K562 (cell line): ENCODE results near the gene BNIPL. TPM values are rescaled to one million over a fixed set of nuclear protein-coding genes. Genes with fewer than 3 reads are reported as not detected.

Source experiments
- BRD4 ChIP-seq: fragments of 200-600 bp; sonication (generic); IDR thresholded peaks from 2 replicates; pipeline ENCODE4 v1.6.1; 2017; ENCODE audit warnings: inconsistent platforms
- DMBX1 ChIP-seq: fragments of 250-450 bp; sonication (Bioruptor Pico); IDR thresholded peaks from 2 replicates; pipeline ENCODE4 v1.8.0; 2022; ENCODE audit warnings: inconsistent platforms, mild to moderate bottlenecking, moderate library complexity, borderline replicate concordance
- ETV1 ChIP-seq: fragments of 450-650 bp; conservative IDR thresholded peaks from 2 replicates; pipeline ENCODE4 v1.6.1; 2016; ENCODE audit warnings: missing genetic modification characterization, control low read depth, low read depth, missing compliant biosample characterization
- FOXP4 ChIP-seq: sonication (generic); formaldehyde crosslinking; IDR thresholded peaks from 2 replicates; pipeline ENCODE4 v1.8.0; 2022; ENCODE audit warnings: mild to moderate bottlenecking, missing genetic modification reagents, borderline replicate concordance
- NONO ChIP-seq, 2 experiments: fragments of 200-400 bp in 1 of 2; fragments of 450-650 bp in 1 of 2; formaldehyde crosslinking in 1 of 2; IDR thresholded peaks; 2 replicates each; pipeline ENCODE4 v1.6.1; 2017; ENCODE audit warnings: low read depth in 2 of 2, mild to moderate bottlenecking in 2 of 2, moderate library complexity in 2 of 2, low read length in 1 of 2
- SRSF3 ChIP-seq: fragments of 200-400 bp; formaldehyde crosslinking; IDR thresholded peaks from 2 replicates; pipeline ENCODE4 v1.6.1; 2016; ENCODE audit warnings: mild to moderate bottlenecking, low read length, moderate library complexity; ENCODE audit not compliant: insufficient read depth
- U2AF2 ChIP-seq: fragments of 200-400 bp; formaldehyde crosslinking; optimal IDR thresholded peaks from 2 replicates; pipeline ENCODE3; 2017; ENCODE audit warnings: low read depth, mild to moderate bottlenecking, low read length
- XRCC4 ChIP-seq: IDR thresholded peaks from one replicate; pipeline ENCODE4 v1.6.1; 2011; ENCODE audit not compliant: insufficient read depth, insufficient read length; ENCODE audit errors: extremely low read depth
- ZBTB26 ChIP-seq: fragments of 450-650 bp; formaldehyde crosslinking; IDR thresholded peaks from 2 replicates; pipeline ENCODE4 v1.4.0; 2022; ENCODE audit warnings: missing genetic modification characterization
- ZFP36 ChIP-seq: fragments of 150-350 bp; IDR thresholded peaks from 2 replicates; pipeline ENCODE4 v1.6.1; 2018; ENCODE audit warnings: low read length, low read depth; ENCODE audit not compliant: partially characterized antibody
- ZKSCAN1 ChIP-seq: fragments of 150-350 bp; IDR thresholded peaks from 2 replicates; pipeline ENCODE4 v1.6.1; 2016; ENCODE audit warnings: low read depth, low read length
- ZMIZ1 ChIP-seq, 2 experiments: fragments of 150-350 bp in 1 of 2; IDR thresholded peaks; 2 replicates each; pipeline ENCODE4 v1.6.1; 2012 to 2016; ENCODE audit warnings: low read depth in 2 of 2, low read length in 2 of 2, mild to moderate bottlenecking in 1 of 2, moderate library complexity in 1 of 2
- ZNF174 ChIP-seq: fragments of 250-450 bp; sonication (Bioruptor Pico); IDR thresholded peaks from 2 replicates; pipeline ENCODE4 v1.4.0; 2020; ENCODE audit warnings: mild to moderate bottlenecking
- ZNF41 ChIP-seq: fragments of 250-450 bp; sonication (Bioruptor Pico); conservative IDR thresholded peaks from 2 replicates; pipeline ENCODE4 v1.4.0; 2020; ENCODE audit warnings: mild to moderate bottlenecking
- ZNF436 ChIP-seq: fragments of 250-450, 450-650 bp; sonication (Bioruptor Pico); formaldehyde crosslinking; IDR thresholded peaks from 2 replicates; pipeline ENCODE4 v1.7.0; 2020; ENCODE audit warnings: mild to moderate bottlenecking
- ZNF644 ChIP-seq: fragments of 200-800 bp; sonication (Bioruptor generic); IDR thresholded peaks from 2 replicates; pipeline ENCODE4 v1.6.1; 2016; ENCODE audit warnings: low read depth, missing genetic modification characterization, missing compliant biosample characterization
- ZNF766 ChIP-seq: fragments of 200-800 bp; sonication (Bioruptor generic); conservative IDR thresholded peaks from 2 replicates; pipeline ENCODE4 v1.6.1; 2016; ENCODE audit warnings: missing genetic modification characterization, missing compliant biosample characterization
- polyA plus RNA-seq, 8 experiments: library from polyadenylated mRNA; depleted of rRNA in 4 of 8; stranded (reverse) in 5 of 8; unstranded in 3 of 8; fragments of >200 nt; fragmentation: Nextera tagmentation in 2 of 8; fragmentation: Illumina TruSeq in 1 of 8; extraction: Ambion mirVana in 2 of 8; extraction: Trizol in 1 of 8; gene quantifications; 2 replicates each; pipeline versions ENCODE4 v1.2.1 to v1.2.3, GENCODE V29; 2011 to 2014; ENCODE audit warnings: inconsistent platforms in 1 of 8, missing spikeins in 1 of 8
- total RNA-seq, 7 experiments: library from RNA; depleted of rRNA in 6 of 7; stranded (reverse); fragments of >200 nt in 6 of 7; fragmentation: Illumina TruSeq in 2 of 7; extraction: Trizol in 2 of 7; gene quantifications; 2 replicates each; pipeline versions ENCODE4 v1.2.1 to v1.2.3, GENCODE V29; 2011 to 2021; ENCODE audit warnings: low replicate concordance in 1 of 7
- TF ChIP-seq, protein P1 (sequence below): fragments of 450-650 bp; formaldehyde crosslinking; IDR thresholded peaks from 2 replicates; pipeline ENCODE4 v1.4.0; 2022; ENCODE audit warnings: missing genetic modification characterization
- TF ChIP-seq, protein P2 (sequence below): fragments of 450-650 bp; IDR thresholded peaks from 2 replicates; pipeline ENCODE4 v1.6.1; 2016

Gene BNIPL
- total and polyA plus RNA-seq, 9 of the 15 experiments (the other 6 are each of a cell fraction or from before 2014, with no cell fraction given): 0.08 to 1.4 (median 0.68) TPM

DNA sequence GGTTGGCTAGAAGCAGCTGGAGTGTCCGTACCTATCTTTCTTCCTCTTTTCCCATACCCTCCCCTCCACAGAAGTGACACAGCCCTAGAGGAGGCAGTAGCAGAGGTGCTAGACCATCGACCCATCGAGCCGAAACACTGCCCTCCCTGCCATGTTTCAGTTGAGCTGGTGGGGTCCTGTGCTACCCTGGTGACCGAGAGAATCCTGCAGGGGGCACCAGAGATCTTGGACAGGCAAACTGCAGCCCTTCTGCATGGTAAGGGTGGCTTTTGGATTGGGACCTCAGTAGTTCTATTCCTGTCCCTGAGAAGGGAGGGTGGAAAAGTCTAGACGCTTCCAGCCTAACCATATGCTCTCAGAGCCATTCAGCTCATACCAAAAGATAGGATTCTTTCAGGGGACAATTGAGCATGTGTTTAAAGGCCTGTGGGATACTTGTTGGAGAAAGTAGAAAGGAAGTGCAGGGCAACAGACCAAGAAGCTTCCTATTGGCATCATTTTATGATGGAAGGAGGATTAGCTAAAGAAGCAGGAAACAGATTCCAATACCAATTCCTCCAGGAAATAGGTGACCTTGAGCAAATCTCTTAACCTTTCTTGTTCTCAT lies 11.7 kb upstream of the BNIPL start (continued):
- 0 out of 4 replicates have a peak, but pooled peaks of 1 of the 2 experiments have one; percentile 44 for TF ChIP-seq ZMIZ1 (IDR thresholded peaks at IDR 0.05; ENCODE audit: low read depth in 2 of 2, low read length in 2 of 2)
- no peak for TF ChIP-seq ZKSCAN1
- TF ChIP-seq ZNF174: no peak
- TF ChIP-seq SRSF3: no peak
- no peak for TF ChIP-seq ZNF41 (CRISPR knock-in tag)
- no peak for TF ChIP-seq ZFP36
- TF ChIP-seq BRD4: no peak
- no peak for TF ChIP-seq FOXP4 (CRISPR knock-in tag)
- no peak for TF ChIP-seq ZNF644 (tag)
- TF ChIP-seq ETV1: no peak
- TF ChIP-seq, protein P1, sequence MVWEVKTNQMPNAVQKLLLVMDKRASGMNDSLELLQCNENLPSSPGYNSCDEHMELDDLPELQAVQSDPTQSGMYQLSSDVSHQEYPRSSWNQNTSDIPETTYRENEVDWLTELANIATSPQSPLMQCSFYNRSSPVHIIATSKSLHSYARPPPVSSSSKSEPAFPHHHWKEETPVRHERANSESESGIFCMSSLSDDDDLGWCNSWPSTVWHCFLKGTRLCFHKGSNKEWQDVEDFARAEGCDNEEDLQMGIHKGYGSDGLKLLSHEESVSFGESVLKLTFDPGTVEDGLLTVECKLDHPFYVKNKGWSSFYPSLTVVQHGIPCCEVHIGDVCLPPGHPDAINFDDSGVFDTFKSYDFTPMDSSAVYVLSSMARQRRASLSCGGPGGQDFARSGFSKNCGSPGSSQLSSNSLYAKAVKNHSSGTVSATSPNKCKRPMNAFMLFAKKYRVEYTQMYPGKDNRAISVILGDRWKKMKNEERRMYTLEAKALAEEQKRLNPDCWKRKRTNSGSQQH (CRISPR knock-in tag): no peak
- TF ChIP-seq NONO (IDR thresholded peaks at IDR 0.05; ENCODE audit: low read depth in 2 of 2, low read length in 1 of 2): no peak
- TF ChIP-seq U2AF2: no peak
- TF ChIP-seq, protein P2, sequence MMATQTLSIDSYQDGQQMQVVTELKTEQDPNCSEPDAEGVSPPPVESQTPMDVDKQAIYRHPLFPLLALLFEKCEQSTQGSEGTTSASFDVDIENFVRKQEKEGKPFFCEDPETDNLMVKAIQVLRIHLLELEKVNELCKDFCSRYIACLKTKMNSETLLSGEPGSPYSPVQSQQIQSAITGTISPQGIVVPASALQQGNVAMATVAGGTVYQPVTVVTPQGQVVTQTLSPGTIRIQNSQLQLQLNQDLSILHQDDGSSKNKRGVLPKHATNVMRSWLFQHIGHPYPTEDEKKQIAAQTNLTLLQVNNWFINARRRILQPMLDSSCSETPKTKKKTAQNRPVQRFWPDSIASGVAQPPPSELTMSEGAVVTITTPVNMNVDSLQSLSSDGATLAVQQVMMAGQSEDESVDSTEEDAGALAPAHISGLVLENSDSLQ: no peak
- TF ChIP-seq DMBX1 (CRISPR knock-in tag): no peak
- TF ChIP-seq ZNF436 (CRISPR knock-in tag): no peak
- TF ChIP-seq XRCC4: no peak
- TF ChIP-seq ZBTB26 (CRISPR knock-in tag): no peak
- TF ChIP-seq ZNF766 (CRISPR knock-in tag): no peak
